NB4 (cell line): ENCODE measurements around the gene NPIPB2.
A peak's percentile ranks its signal among the peaks of the same experiment; 100 is the strongest.
"Not testable (repeated sequence)": the region's sequence is repeated elsewhere in the genome, so short reads cannot be mapped to it uniquely, and the experiment has no call there.

Experiments used
- DNase-seq: peaks from one replicate; pipeline ENCODE4 v3.0.0; 2010; ENCODE audit warnings: low read depth
- H3K4me3 ChIP-seq: one replicate; pipeline ENCODE4 v1.5.1; 2011; ENCODE audit warnings: mild to moderate bottlenecking, low read depth, low read length, moderate library complexity
- MYC ChIP-seq: IDR thresholded peaks from 2 replicates; pipeline ENCODE4 v1.6.1; 2011; ENCODE audit warnings: low read depth, low read length
- POLR2A ChIP-seq: IDR thresholded peaks from 2 replicates; pipeline ENCODE4 v1.6.1; 2011; ENCODE audit warnings: mild to moderate bottlenecking; ENCODE audit not compliant: insufficient read length; ENCODE audit errors: extremely low read depth
- TF ChIP-seq, protein P1 (sequence below): IDR thresholded peaks from one replicate; pipeline ENCODE4 v1.5.1; 2012; ENCODE audit warnings: low read depth, low read length
- TF ChIP-seq, protein P2 (sequence below): IDR thresholded peaks from 2 replicates; pipeline ENCODE4 v1.6.1; 2011; ENCODE audit warnings: low read depth, low read length

NPIPB2 gene

DNA sequence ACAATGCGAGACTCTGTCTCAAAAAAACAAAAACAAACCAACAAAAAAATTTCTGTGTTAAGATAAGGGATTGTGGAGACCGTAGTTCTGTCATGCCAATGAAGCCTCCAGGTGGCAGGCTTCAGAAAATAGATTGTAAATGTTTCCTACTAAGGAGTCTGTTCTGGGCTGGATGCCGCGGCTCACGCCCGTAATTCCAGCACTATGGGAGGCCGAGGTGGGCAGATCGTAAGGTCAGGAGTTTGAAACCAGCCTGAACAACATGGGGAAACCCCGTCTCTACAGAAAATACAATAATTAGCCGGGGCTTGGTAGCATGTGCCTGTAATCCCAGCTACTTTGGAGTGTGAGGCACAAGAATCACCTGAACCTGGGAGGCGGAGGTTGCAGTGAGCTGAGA is 30.3 kb upstream of the NPIPB2 start:
- no peak overlapping the region for H3K4me3 ChIP-seq
- TF ChIP-seq POLR2A, result no peak
- TF ChIP-seq, protein P1, sequence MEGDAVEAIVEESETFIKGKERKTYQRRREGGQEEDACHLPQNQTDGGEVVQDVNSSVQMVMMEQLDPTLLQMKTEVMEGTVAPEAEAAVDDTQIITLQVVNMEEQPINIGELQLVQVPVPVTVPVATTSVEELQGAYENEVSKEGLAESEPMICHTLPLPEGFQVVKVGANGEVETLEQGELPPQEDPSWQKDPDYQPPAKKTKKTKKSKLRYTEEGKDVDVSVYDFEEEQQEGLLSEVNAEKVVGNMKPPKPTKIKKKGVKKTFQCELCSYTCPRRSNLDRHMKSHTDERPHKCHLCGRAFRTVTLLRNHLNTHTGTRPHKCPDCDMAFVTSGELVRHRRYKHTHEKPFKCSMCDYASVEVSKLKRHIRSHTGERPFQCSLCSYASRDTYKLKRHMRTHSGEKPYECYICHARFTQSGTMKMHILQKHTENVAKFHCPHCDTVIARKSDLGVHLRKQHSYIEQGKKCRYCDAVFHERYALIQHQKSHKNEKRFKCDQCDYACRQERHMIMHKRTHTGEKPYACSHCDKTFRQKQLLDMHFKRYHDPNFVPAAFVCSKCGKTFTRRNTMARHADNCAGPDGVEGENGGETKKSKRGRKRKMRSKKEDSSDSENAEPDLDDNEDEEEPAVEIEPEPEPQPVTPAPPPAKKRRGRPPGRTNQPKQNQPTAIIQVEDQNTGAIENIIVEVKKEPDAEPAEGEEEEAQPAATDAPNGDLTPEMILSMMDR, result peak; percentile 28
- peak; percentile 22 for DNase-seq

DNA sequence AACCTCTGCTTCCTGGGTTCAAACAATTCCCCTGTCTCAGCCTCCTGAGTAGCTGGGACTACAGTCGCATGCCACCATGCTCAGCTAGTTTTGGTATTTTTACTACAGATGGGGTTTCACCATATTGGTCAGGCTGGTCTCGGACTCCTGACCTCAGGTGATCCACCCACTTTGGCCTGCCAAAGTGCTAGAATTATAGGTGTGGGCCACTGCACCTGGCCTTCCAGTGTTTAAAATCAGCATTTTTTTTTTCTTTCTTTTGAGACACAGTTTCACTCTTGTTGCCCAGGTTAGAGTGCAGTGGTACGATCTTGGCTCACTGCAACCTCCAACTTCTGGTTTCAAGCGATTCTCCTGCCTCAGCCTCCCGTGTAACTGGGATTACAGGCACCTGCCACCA is 28.4 kb upstream of the NPIPB2 start:
- H3K4me3 ChIP-seq, DNase-seq: not testable (repeated sequence)

DNA sequence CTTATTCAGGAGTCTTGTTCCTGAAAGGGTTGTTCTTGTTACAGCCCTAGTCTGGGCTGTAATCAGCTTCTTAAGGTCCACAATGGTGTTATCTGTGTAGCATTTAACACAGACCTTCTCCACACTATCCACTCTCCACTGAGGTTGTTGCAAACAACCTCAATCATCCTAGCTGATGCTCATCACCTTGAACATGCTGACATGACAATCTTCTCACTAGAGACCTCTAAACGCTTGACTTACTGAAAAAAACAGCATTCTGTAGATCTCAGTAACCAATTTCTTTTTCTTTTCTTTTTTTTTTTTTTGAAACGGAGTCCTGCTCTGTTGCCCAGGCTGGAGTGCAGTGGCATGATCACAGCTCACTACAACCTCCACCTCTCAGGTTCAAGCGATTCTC is 26.7 kb upstream of the NPIPB2 start:
- H3K4me3 ChIP-seq, result no peak overlapping the region
- DNase-seq, result no peak
- TF ChIP-seq MYC (no peak), POLR2A (no peak)
- TF ChIP-seq, protein P1, result no peak
- TF ChIP-seq, protein P2, sequence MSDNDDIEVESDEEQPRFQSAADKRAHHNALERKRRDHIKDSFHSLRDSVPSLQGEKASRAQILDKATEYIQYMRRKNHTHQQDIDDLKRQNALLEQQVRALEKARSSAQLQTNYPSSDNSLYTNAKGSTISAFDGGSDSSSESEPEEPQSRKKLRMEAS, result no peak

DNA sequence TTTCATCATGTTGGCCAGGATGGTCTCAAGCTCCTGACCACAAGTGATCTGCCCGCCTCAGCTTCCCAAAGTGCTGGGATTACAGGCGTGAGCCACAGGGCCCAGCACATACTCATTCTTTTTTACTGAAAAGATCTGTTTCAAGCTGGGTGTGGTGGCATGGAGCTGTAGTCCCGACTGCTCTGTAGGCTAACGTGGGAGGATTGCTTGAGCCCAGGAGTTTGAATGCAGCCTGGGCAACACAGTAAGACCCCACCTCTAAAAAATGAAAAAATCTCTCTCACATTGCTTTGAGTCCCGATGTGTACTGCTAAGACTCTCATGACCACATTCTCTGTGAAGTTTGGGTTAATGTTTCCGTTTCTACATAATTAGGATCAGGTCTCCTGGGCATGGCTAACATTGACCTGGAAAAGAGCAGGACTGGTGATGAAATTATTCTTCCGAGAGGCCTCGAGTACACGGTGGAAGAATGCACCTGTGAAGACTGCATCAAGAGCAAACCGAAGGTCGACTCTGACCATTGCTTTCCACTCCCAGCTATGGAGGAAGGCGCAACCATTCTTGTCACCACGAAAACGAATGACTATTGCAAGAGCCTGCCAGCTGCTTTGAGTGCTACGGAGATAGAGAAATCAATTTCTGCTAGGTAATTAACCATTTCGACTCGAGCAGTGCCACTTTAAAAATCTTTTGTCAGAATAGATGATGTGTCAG is 25.5 kb upstream of the NPIPB2 start:
- TF ChIP-seq MYC, result no peak
- TF ChIP-seq POLR2A, result no peak
- TF ChIP-seq, protein P2, result no peak
- TF ChIP-seq, protein P1, result no peak
- no peak for DNase-seq
- no peak overlapping the region for H3K4me3 ChIP-seq

DNA sequence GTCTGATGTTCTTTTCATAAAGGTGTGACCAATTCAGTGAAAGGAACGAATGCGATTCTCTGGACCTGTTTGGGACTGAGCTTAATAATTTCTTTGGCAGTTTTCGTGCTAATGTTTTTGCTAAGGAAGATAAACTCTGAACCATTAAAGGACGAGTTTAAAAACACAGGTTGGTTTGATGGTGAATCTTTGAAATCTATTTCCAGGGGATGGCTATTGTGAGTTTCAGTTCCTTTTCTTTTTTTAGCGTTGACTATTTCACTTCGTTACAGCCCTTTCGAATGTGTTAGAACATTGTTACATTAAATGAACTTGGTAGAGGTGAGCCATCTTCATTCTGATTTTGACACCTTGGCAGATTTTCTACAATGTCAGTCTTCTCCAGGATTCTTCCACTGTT is 24.3 kb upstream of the NPIPB2 start:
- no peak overlapping the region for H3K4me3 ChIP-seq
- TF ChIP-seq, protein P1, result no peak
- no peak for DNase-seq

DNA sequence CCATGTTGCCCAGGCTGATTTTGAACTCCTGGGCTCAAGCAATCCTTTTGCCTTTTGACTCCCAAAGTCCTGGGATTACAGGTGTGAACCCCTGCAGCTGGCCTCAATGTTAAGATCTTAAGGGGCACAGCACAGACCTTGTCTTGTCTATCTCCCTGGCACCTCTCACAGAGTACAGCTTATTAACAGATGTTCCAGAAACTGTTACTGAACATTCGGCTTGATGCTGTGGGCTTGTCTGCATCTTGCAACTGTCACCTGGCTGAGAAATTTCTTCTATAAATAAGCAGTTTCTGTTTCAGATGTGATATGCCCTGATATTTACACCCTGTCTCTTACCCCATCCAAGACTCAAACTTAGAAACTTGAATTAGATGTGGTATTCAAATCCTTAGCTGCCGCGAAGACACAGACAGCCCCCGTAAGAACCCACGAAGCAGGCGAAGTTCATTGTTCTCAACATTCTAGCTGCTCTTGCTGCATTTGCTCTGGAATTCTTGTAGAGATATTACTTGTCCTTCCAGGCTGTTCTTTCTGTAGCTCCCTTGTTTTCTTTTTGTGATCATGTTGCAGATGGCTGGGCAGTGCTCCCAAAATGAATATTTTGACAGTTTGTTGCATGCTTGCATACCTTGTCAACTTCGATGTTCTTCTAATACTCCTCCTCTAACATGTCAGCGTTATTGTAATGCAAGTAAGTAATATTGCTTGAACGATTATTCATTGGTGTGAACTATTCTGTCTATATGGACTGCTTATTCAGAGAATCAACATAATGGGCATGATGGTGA is 23.1 kb upstream of the NPIPB2 start, which contains the start of gene TNFRSF17:
Gene TNFRSF17, plus strand, starts transcription at position 450 of the 791 bp plus-strand sequence. Its CDS starts 115 bp downstream, at position 565.
- no peak within 1 kb of the TSS for H3K4me3 ChIP-seq
- DNase-seq, result no peak
- TF ChIP-seq MYC (no peak), POLR2A (no peak)
- TF ChIP-seq, protein P1, result no peak
- TF ChIP-seq, protein P2, result no peak
